Lower leg skin (tissue), 3 donors: ENCODE measurements around the gene POT1.

Experiments
- POLR2A ChIP-seq, 2 donors: fragments of 450-650 bp; IDR thresholded peaks; one replicate each; pipeline ENCODE4 v1.6.1; 2016 to 2017; ENCODE audit warnings: antibody characterized with exemption in 2 of 2, mild to moderate bottlenecking in 1 of 2, moderate library complexity in 1 of 2
- TF ChIP-seq, protein P1 (sequence below), 3 donors: fragments of 450-650 bp; IDR thresholded peaks; one replicate each; pipeline ENCODE4 v1.5.1; 2016; ENCODE audit warnings: antibody characterized with exemption in 3 of 3, mild to moderate bottlenecking in 3 of 3, moderate library complexity in 2 of 3

DNA sequence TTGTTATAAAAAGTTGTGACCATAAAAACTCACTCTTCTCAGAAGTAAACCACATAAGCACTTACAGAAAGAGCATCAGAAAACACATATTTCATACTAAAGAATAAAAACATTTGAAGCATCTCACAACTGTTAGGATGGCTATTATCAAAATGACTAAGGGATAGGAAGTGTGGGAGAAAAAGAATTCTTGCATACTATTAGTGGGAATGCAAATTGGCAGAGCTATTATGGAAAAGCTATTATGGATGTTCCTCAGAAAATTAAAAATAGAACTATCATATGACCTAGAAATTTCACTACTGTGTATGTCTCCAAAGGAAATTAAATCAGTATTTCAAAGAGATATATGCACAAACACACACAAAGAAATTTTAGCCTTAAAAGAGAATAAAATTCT lies 25.2 kb upstream of the POT1 start:
- TF ChIP-seq, protein P1, sequence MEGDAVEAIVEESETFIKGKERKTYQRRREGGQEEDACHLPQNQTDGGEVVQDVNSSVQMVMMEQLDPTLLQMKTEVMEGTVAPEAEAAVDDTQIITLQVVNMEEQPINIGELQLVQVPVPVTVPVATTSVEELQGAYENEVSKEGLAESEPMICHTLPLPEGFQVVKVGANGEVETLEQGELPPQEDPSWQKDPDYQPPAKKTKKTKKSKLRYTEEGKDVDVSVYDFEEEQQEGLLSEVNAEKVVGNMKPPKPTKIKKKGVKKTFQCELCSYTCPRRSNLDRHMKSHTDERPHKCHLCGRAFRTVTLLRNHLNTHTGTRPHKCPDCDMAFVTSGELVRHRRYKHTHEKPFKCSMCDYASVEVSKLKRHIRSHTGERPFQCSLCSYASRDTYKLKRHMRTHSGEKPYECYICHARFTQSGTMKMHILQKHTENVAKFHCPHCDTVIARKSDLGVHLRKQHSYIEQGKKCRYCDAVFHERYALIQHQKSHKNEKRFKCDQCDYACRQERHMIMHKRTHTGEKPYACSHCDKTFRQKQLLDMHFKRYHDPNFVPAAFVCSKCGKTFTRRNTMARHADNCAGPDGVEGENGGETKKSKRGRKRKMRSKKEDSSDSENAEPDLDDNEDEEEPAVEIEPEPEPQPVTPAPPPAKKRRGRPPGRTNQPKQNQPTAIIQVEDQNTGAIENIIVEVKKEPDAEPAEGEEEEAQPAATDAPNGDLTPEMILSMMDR (IDR thresholded peaks at IDR 0.05): no peak
- TF ChIP-seq POLR2A (IDR thresholded peaks at IDR 0.05): no peak
